HG02759 (cell line): ENCODE results near the gene JTB.

ENCODE experiments used
- ATAC-seq: cut with Tn5 transposase; IDR thresholded peaks from one replicate; pipeline ENCODE4 v1.9.1; 2021; ENCODE audit warnings: mild to moderate bottlenecking, moderate library complexity; ENCODE audit not compliant: unreplicated experiment

JTB gene

DNA sequence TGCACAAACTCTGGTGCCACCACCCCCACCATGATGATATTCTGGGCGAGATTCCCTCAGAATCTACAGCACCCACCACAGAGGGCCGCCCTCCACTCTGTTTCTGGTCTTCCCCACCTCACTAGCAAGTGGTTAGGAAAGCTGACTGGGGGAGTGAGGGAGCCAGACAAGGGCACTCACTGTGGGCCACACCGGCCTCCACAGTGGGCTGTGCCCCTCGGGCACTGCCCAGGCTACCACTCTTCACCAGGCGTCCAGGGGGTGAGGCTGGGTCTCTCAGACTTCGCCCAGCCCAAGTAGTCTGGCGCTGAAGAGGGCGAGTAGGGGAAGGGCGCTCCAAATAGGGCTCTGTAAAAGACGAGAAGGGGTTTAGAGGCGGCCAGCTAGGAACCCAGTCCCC is 43.5 kb downstream of the JTB start:
- no peak for ATAC-seq

- no peak for ATAC-seq
Observed at GRCh38 chr1:153933430-153933829, 44.0 kb downstream of the JTB start.

GRCh38 chr1:153932156-153933131 is 45.0 kb downstream of the JTB start:
- ATAC-seq = no peak

GRCh38 chr1:153929981-153930948 is 47.2 kb downstream of the JTB start:
- no peak for ATAC-seq

GRCh38 chr1:153929426-153929825 is 48.0 kb downstream of the JTB start:
- ATAC-seq = no peak

DNA sequence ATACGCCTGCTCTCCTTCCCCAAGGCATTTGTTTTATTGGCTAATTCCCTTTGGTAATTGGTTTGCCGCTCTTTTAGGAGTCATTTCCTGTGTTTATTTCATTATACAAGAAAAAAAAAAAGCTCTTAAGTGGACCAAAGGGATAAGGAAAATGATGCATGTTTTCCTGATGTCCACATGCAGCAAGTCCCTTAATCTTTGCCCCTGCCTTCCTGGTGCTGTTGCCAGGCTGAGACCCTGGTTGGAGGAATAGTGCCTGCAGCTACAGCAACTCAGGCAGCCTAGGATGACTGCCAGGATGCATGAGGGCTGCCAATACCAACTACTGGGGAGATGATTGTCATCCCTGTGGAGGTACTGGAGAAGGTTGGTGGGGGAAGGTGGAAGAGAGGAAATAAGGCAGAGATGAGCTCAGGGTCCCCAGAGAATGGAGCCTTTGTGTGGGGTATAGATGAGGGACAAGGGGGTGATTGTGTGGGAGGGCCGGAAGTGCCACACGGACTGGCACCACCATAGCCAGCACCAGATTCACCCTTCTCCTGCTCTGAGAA is 48.6 kb downstream of the JTB start:
- no peak for ATAC-seq

- no peak for ATAC-seq
Observed at GRCh38 chr1:153928245-153928644, 49.2 kb downstream of the JTB start.

DNA sequence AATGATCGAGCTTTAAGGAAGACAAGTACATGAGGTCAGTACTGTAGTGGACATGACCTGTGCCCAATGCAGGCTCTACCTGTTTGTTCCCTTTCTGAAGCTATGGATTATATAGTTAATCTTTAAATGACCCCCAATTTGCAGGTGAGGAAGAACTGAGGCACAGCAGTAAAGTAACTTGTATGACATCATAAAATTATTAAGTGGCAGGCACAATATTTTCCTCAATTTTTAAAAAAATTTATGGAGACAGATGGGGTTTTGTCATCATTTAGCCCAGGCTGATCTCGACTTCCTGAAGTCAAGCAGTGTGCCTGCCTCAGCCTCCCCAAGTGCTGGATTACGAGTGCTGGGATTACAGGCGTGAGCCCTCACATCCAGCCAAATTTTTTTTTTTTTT is 51.1 kb downstream of the JTB start:
- no peak for ATAC-seq
